Left lung (tissue), 14 donors: ENCODE measurements around the gene ZC4H2. TPM values are rescaled to one million over a fixed set of nuclear protein-coding genes. Genes with fewer than 3 reads are reported as not detected.
A peak's percentile ranks its signal among the peaks of the same experiment; 100 is the strongest.
"Not testable (repeated sequence)": the region's sequence is repeated elsewhere in the genome, so short reads cannot be mapped to it uniquely, and the experiment has no call there.

Experiments used
- ATAC-seq: fragments of 200-7000 bp; cut with Tn5 transposase; one replicate; pipeline ENCODE4 v1.9.1; 2020; ENCODE audit warnings: moderate library complexity
- DNase-seq, 4 donors: peaks; one replicate each; pipeline ENCODE4 v3.0.0-alpha.2; 2013 to 2020
- H3K27ac ChIP-seq, 2 donors: fragments of 200-600 bp; sonication (generic) in 1 of 2; one replicate each; pipeline versions ENCODE4 v1.5.0 to v1.8.0; 2020 to 2021
- H3K27me3 ChIP-seq, 2 donors: fragments of 200-600 bp; sonication (generic) in 1 of 2; one replicate each; pipeline versions ENCODE4 v1.5.0 to v1.8.0; 2020 to 2021
- H3K36me3 ChIP-seq, 2 donors: fragments of 200-600 bp; sonication (generic) in 1 of 2; one replicate each; pipeline versions ENCODE4 v1.5.0 to v1.8.0; 2020 to 2021
- H3K4me1 ChIP-seq, 2 donors: fragments of 200-600 bp; one replicate each; pipeline ENCODE4 v1.8.0; 2021
- H3K4me3 ChIP-seq, 2 donors: fragments of 200-600 bp; sonication (generic) in 1 of 2; one replicate each; pipeline versions ENCODE4 v1.5.0 to v1.8.0; 2020 to 2021; ENCODE audit warnings: mild to moderate bottlenecking in 1 of 2
- H3K9me3 ChIP-seq, 2 donors: fragments of 200-600 bp; sonication (generic) in 1 of 2; one replicate each; pipeline versions ENCODE4 v1.5.0 to v1.8.0; 2020 to 2021
- intact Hi-C, 2 donors: fragments of 100-400 bp; cut with DNase I; formaldehyde crosslinking; loops; one replicate each; pipeline versions ENCODE4 v1.11.2 to v1.14.2; 2022
- long read RNA-seq, 12 donors: library from polyadenylated mRNA in 2 of 12; unstranded in 2 of 12; transcript quantifications; one replicate each; pipeline ENCODE4 v2.0.0 and lab custom pipeline, GENCODE V29; 2019 to 2026
- polyA plus RNA-seq, 6 donors: library from polyadenylated mRNA; unstranded; fragments of 120-200 nt; gene quantifications; one replicate each; pipeline ENCODE4 v1.2.1, GENCODE V29; 2013; ENCODE audit not compliant: insufficient read length in 6 of 6
- total RNA-seq, 2 donors: library from RNA; stranded (reverse); fragmentation: NEBNext Ultra II Directional; extraction: Animal tissue kit (Norgen Biotek cat#: 25700); gene quantifications; one replicate each; pipeline ENCODE4 v1.2.1, GENCODE V29; 2021
- TF ChIP-seq, protein P1 (sequence below), 2 donors: fragments of 200-600 bp; sonication (generic) in 1 of 2; IDR thresholded peaks; one replicate each; pipeline versions ENCODE4 v1.5.0 to v1.8.0; 2021; ENCODE audit warnings: antibody characterized with exemption in 2 of 2
- donor health status: DM: no; HTN: yes; CAD: no.
- donor health status: DM: no; HTN: no; CAD: no.

The ZC4H2 gene, protein sequence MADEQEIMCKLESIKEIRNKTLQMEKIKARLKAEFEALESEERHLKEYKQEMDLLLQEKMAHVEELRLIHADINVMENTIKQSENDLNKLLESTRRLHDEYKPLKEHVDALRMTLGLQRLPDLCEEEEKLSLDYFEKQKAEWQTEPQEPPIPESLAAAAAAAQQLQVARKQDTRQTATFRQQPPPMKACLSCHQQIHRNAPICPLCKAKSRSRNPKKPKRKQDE
- 1 to 10 TPM; 6.0 to 6.7 TPM for total RNA-seq
- polyA plus RNA-seq, result 10 to 100 TPM; 21.0 to 28.1 (median 27.0) TPM
- long read RNA-seq, donor 1, transcript ZC4H2-202 (5 exons, 2,184 nt), result major isoform, 6 of 10 reads
- long read RNA-seq, donor 1, partial matches to known transcripts, result 0 of 10 reads
- long read RNA-seq, donor 1, other reads (novel, unspliced or antisense), result 0 of 10 reads
- long read RNA-seq, donor 2, partial matches to known transcripts, result 12 of 19 reads
- long read RNA-seq, donor 2, other reads (novel, unspliced or antisense), result 0 of 19 reads
- long read RNA-seq, donor 3, full-length matches to known transcripts, result 10 of 10 reads
- long read RNA-seq, donor 3, partial matches to known transcripts, result 0 of 10 reads
- long read RNA-seq, donor 3, other reads (novel, unspliced or antisense), result 0 of 10 reads
- long read RNA-seq, donor 4, partial matches to known transcripts, result 0 of 1 reads
- long read RNA-seq, donor 4, other reads (novel, unspliced or antisense), result 0 of 1 reads
- long read RNA-seq, donor 5, transcript ZC4H2-202 (5 exons, 2,184 nt), result major isoform, 6 of 7 reads
- long read RNA-seq, donor 5, partial matches to known transcripts, result 0 of 7 reads
- long read RNA-seq, donor 5, other reads (novel, unspliced or antisense), result 0 of 7 reads
- long read RNA-seq, donor 6, transcript ZC4H2-202 (5 exons, 2,184 nt), result major isoform, 6 of 10 reads
- long read RNA-seq, donor 6, partial matches to known transcripts, result 0 of 10 reads
- long read RNA-seq, donor 6, other reads (novel, unspliced or antisense), result 0 of 10 reads
- long read RNA-seq, donor 7, partial matches to known transcripts, result 0 of 5 reads
- long read RNA-seq, donor 7, other reads (novel, unspliced or antisense), result 0 of 5 reads
- long read RNA-seq, donor 8, partial matches to known transcripts, result 0 of 6 reads
- long read RNA-seq, donor 8, other reads (novel, unspliced or antisense), result 0 of 6 reads
- long read RNA-seq, donor 9, result 0 reads
- long read RNA-seq, donor 10, partial matches to known transcripts, result 0 of 3 reads
- long read RNA-seq, donor 10, other reads (novel, unspliced or antisense), result 1 of 3 reads
- long read RNA-seq, donor 11, transcript ZC4H2-202 (5 exons, 2,184 nt), result major isoform, 5 of 7 reads
- long read RNA-seq, donor 11, partial matches to known transcripts, result 0 of 7 reads
- long read RNA-seq, donor 11, other reads (novel, unspliced or antisense), result 0 of 7 reads
- long read RNA-seq, donor 12, partial matches to known transcripts, result 0 of 4 reads
- long read RNA-seq, donor 12, other reads (novel, unspliced or antisense), result 0 of 4 reads

DNA sequence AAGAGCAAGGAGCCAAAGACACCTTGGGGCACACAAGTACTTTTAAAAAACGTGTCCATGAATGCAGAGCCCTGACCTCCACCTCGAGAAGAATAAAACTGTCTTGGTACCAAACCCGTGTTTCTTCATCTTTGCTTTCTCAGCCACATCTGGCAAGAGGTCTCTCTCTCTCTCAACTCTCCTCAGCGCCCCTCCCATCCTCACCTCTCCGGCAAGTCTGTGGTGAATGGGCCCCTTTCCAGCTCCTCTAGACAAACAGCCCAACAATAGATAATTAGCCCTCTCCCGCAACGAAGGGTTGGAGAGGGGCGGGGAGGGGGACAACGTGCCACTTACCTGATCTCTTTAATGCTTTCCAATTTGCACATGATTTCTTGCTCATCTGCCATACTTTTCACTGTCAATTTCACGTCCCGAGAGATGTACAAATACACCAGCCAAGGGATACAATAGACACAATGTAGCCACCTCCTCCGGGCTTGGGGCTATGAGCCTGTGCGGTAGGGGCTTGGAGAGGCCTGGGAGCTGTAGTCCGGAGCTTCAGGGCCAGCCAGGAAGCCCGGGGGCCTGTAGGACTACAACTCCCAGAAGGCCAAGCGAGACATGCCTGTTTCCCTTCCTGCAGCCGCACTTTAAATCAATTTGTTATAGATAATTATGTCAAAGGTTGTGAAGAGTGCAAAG, at the start of gene ZC4H2:
Gene ZC4H2 (minus strand): TSS at position 462 of the 684 bp plus-strand sequence. CDS start 73 bp downstream, at position 389.
- no peak within 1 kb of the TSS for H3K27ac ChIP-seq
- no peaks in the 10 kb centered on the region for H3K27me3 ChIP-seq
- DNase-seq, result peak; percentile 57 to 82 (median 78)

DNA sequence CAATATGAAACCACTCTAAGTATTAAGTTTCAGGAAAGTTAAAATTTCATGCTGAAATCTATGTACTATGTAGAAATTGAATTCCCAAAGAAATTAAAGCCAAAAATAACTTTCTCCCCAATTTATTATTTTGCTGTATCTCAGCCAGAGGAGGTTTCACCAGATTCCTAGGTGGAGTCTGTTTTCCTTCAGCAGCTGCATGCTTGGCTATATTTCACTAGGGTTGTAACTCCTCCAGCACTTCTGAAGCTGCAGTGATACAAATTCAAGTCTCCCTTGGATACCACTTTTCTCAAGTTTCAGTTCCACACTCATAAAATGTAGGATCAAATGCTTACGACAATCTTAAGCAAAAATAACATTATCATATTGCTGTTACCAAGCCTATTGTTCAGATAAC, 41.2 kb upstream of the ZC4H2 start:
- H3K27ac ChIP-seq, result no peak overlapping the region
- TF ChIP-seq, protein P1, sequence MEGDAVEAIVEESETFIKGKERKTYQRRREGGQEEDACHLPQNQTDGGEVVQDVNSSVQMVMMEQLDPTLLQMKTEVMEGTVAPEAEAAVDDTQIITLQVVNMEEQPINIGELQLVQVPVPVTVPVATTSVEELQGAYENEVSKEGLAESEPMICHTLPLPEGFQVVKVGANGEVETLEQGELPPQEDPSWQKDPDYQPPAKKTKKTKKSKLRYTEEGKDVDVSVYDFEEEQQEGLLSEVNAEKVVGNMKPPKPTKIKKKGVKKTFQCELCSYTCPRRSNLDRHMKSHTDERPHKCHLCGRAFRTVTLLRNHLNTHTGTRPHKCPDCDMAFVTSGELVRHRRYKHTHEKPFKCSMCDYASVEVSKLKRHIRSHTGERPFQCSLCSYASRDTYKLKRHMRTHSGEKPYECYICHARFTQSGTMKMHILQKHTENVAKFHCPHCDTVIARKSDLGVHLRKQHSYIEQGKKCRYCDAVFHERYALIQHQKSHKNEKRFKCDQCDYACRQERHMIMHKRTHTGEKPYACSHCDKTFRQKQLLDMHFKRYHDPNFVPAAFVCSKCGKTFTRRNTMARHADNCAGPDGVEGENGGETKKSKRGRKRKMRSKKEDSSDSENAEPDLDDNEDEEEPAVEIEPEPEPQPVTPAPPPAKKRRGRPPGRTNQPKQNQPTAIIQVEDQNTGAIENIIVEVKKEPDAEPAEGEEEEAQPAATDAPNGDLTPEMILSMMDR (IDR thresholded peaks at IDR 0.05), result no peak
- ATAC-seq, result no peak

More for the DNA sequence above, at the start of gene ZC4H2:
- Histone ChIP-seq H3K36me3 (no peaks in the 10 kb centered on the region), H3K9me3 (no peaks in the 10 kb centered on the region), H3K4me1 (no peaks in the 10 kb centered on the region), H3K4me3 (peak within 1 kb of the TSS; percentile 34 to 54)
- intact Hi-C loops, result no loop called here
- TF ChIP-seq, protein P1 (IDR thresholded peaks at IDR 0.05), result no peak
- ATAC-seq, result peak; percentile 100

DNA sequence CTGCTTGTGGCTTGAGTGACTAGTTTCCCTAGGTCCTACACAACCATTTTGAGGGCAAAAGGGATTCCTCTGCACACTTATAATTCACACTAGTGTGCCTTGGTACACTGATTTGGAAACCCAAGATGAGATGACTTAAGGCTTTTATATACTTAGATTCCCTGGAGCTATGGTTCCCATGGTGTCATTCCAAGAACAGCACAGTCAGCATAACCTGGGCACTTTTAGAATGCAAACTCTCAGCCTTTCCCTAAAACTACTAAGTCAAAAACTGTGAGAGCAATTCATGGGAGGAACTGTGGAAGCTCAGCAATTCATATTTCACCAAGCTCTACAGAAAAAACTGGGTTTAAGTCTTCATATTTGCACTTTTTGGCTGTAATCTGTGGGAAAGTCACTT, 38.0 kb upstream of the ZC4H2 start:
- TF ChIP-seq, protein P1 (IDR thresholded peaks at IDR 0.05), result no peak
- H3K4me1 ChIP-seq, result no peaks in the 10 kb centered on the region
- intact Hi-C loops, result no loop called here
- no peaks in the 10 kb centered on the region for H3K9me3 ChIP-seq
- no peak for DNase-seq
- no peaks in the 10 kb centered on the region for H3K36me3 ChIP-seq
- no peak for ATAC-seq
- no peak overlapping the region for H3K27ac ChIP-seq
- H3K4me3 ChIP-seq, result no peak overlapping the region
- H3K27me3 ChIP-seq, result no peaks in the 10 kb centered on the region

More for the DNA sequence above, 41.2 kb upstream of the ZC4H2 start:
- Histone ChIP-seq H3K36me3 (no peaks in the 10 kb centered on the region), H3K9me3 (no peaks in the 10 kb centered on the region), H3K27me3 (no peaks in the 10 kb centered on the region), H3K4me3 (no peak overlapping the region), H3K4me1 (no peaks in the 10 kb centered on the region)
- intact Hi-C loops, result no loop called here
- DNase-seq, result no peak

DNA sequence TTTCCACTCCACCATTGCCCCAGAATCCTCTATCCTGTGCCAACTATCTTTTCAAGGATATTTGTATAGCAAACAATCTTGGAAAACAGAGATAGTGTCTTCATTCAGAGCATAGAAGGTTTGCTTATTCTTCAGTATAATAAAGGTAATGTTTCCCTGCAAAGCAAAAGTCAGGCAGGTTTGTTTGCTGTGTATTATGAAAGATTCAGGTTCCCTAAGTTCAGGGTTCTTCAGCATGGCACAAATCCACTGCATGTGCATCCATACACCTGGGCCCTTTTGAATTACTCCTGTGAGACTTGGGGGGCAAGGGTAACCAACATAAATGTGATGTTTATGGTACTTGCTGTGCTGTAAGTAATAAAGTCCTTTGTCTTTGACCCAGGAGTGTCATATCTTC, 33.2 kb upstream of the ZC4H2 start:
- H3K27me3 ChIP-seq, result no peaks in the 10 kb centered on the region
- no peaks in the 10 kb centered on the region for H3K4me1 ChIP-seq
- no peaks in the 10 kb centered on the region for H3K9me3 ChIP-seq
- no peak overlapping the region for H3K4me3 ChIP-seq
- no peaks in the 10 kb centered on the region for H3K36me3 ChIP-seq
- ATAC-seq, result no peak
- intact Hi-C loops, result no loop called here
- DNase-seq, result no peak
- TF ChIP-seq, protein P1 (IDR thresholded peaks at IDR 0.05), result no peak
- H3K27ac ChIP-seq, result no peak overlapping the region

DNA sequence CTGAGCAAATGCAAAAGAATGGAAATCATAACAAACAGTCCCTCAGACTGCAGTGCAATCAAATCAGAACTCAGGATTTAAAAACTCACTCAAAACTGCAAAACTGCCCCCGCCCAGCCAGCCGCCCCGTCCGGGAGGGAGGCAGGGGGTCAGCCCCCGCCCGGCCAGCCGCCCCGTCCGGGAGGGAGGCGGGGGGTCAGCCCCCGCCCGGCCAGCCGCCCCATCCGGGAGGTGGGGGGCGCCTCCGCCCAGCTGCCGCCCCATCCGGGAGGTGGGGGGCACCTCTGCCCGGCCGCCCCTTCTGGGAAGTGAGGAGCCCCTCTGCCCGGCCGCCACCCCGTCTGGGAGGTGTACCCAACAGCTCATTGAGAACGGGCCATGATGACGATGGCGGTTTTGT, 26.0 kb upstream of the ZC4H2 start:
- H3K4me1 ChIP-seq, H3K9me3 ChIP-seq, intact Hi-C loops, H3K36me3 ChIP-seq, H3K27ac ChIP-seq, H3K27me3 ChIP-seq, H3K4me3 ChIP-seq, ATAC-seq: not testable (repeated sequence)
- DNase-seq, result peak in 1 of 4 donors; percentile 18
